ENCODE results near the gene RRN3.

GRCh38 chr16:15031179-15031578, 62.9 kb downstream of the RRN3 start:
- no peak for TF ChIP-seq CTCF (conservative IDR thresholded peaks at IDR 0.05; ENCODE audit: low read depth, low read length)
- no peak for TF ChIP-seq EZH2 (IDR thresholded peaks at IDR 0.05; ENCODE audit: low read length, unreplicated experiment)
- no peak for TF ChIP-seq EZH2phosphoT487 (IDR thresholded peaks at IDR 0.05; ENCODE audit: borderline replicate concordance, low read length)

Data from PC-3 (cell line).